GM12801 (cell line): ENCODE results near the gene UCN3.

Experiments used
- CTCF ChIP-seq: IDR thresholded peaks from one replicate; pipeline ENCODE4 v1.5.1; 2011; ENCODE audit warnings: control low read depth; ENCODE audit not compliant: insufficient read length; ENCODE audit errors: extremely low read depth

The UCN3 gene

GRCh38 chr10:5412277-5412941 is 47.6 kb downstream of the UCN3 start, which contains the start of gene NET1:
TSS of gene NET1 (plus strand) at chr10:5412557. CDS start at chr10:5412693, 136 bp downstream.
- no peak for TF ChIP-seq CTCF

DNA sequence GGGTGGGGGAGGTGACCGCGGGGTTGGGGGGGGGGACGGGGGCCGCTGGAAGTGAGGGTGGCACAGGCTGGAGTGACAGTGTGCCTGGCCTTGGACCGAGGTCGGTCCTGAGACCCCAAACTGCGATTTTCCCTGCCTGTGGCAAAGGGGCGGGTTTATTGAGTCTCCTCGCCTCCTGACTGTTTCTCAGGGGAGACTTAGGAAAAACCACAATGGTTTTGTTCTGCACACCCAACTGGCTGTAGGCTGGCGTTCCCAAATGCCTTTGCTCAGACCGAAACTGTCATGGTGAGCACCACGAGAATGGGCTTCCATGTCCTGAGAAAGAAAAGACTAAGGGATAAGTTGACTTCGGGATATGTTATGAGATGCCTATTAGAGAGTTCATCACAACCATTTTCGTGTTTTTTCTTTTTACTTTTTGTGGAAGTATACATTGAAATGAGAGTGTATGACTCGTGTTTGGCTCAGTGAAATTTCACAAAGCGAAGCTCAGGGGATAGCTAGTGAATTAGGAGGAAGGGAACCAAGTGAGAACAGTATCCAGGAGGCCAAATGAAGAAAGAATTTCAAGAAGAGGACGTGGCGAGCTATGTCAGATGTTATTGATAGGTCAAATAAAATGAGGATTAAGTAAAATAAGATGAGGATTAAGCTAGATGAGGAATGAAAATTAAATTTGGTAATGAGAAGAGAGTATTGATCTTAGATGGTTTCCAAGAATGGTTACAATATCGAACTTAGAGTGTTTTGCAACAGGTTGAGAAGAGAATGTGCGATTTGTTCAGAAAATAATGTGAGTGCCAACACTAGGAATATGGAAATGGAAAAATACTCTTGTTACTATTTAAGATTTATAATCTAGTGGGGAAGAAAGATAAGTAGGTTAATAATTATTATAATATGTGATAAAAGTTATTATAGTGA is 48.5 kb downstream of the UCN3 start:
- no peak for TF ChIP-seq CTCF

DNA sequence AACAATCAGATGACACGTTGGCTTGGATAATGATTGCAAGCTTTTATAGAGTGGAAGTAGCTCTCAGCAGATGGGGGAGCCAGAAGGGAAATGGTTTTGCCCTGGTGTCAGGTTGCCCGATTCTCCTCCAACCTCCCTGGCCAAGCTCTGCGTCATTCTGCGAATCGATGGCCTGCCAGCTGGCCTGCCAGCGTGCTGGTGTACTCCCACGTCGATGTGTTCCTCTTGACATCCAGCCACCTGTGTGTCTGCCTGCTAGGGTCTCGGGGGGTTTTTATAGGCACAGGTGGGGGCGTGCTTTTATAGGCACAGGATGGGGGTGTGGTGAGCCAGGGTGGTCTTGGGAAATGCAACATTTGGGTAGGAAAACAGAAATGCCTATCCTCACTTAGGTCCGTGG is 52.2 kb downstream of the UCN3 start:
- TF ChIP-seq CTCF = no peak

DNA sequence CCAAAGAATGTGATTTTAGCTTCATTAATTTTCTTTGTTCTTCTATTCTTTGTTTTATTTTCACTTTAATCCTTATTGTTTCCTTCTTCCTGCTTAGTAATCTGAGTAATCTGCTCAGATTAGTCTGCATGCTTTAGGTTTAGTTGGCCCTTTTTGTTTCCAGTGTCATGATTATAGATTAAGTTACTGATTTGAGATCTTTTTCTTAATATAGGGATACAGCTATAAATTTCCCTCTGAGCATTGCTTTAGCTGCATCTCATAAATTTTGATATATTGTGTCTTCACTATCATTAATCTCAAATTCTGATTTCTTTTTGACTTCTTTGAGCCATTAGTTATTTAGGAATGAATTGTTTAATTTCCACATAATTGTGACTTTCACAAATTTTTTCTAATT is 53.8 kb downstream of the UCN3 start:
- no peak for TF ChIP-seq CTCF

DNA sequence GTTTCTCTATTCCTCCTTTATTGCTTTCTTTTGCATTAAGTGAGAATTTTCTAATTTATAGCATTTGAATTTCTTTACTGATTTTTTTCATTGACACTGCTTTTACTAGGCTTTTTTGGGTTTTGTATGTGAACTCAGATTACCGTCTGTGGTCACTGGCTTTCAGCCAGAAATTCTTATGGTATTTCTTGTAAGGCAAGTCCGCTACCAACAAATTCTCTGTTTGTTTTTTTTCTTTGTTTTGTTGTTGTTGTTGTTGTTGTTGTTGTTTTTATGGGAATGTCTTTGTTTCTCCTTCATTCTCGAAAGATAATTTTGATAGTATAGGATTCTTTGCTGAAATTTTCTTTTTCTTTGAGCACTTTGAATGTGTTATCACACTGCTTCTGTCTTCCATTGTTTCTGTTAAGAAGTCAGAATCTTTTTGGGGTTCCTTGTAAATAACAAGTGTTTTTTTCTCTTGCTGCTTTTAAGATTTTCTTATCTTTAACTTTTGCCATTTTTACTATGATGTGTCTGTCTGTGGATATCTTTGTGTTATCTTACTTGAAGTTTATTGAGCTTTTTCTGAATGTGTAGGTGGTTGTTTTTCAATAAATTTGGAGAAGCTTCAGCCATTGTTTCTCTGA is 54.8 kb downstream of the UCN3 start:
- TF ChIP-seq CTCF = no peak

GRCh38 chr10:5423771-5424170 is 59.0 kb downstream of the UCN3 start:
- TF ChIP-seq CTCF = no peak
